Prostate gland (tissue), 2 donors: ENCODE results near the gene CCDC86.

ENCODE experiments used
- POLR2A ChIP-seq: fragments of 450-650 bp; IDR thresholded peaks from one replicate; pipeline ENCODE4 v1.6.1; 2016; ENCODE audit warnings: antibody characterized with exemption, mild to moderate bottlenecking
- POLR2AphosphoS5 ChIP-seq: sonication (generic); formaldehyde crosslinking; IDR thresholded peaks from one replicate; pipeline ENCODE4 v1.6.1; 2017; ENCODE audit warnings: antibody characterized with exemption
- TF ChIP-seq, protein P1 (sequence below), 4 experiments: fragments of 200-600 bp in 2 of 4; fragments of 450-650 bp in 2 of 4; sonication (generic) in 2 of 4; IDR thresholded peaks; 1 replicate in 3 of 4; 2 replicates in 1 of 4; pipeline ENCODE4 v1.5.1; 2016 to 2019; ENCODE audit warnings: antibody characterized with exemption in 4 of 4, mild to moderate bottlenecking in 2 of 4, moderate library complexity in 2 of 4

- TF ChIP-seq, protein P1, sequence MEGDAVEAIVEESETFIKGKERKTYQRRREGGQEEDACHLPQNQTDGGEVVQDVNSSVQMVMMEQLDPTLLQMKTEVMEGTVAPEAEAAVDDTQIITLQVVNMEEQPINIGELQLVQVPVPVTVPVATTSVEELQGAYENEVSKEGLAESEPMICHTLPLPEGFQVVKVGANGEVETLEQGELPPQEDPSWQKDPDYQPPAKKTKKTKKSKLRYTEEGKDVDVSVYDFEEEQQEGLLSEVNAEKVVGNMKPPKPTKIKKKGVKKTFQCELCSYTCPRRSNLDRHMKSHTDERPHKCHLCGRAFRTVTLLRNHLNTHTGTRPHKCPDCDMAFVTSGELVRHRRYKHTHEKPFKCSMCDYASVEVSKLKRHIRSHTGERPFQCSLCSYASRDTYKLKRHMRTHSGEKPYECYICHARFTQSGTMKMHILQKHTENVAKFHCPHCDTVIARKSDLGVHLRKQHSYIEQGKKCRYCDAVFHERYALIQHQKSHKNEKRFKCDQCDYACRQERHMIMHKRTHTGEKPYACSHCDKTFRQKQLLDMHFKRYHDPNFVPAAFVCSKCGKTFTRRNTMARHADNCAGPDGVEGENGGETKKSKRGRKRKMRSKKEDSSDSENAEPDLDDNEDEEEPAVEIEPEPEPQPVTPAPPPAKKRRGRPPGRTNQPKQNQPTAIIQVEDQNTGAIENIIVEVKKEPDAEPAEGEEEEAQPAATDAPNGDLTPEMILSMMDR (IDR thresholded peaks at IDR 0.05) = no peak
- no peak for TF ChIP-seq POLR2A
- no peak for TF ChIP-seq POLR2AphosphoS5
These were observed 6.8 kb downstream of the CCDC86 start for GRCh38 chr11:60848714-60849151.
